T-helper 1 cell treated with Interleukin-12 subunit alpha and Interleukin-12 subunit beta and Interleukin-4 antibody, amounts not matched to agents 30 μg/mL and 1 μg/mL, for 36 hours (primary cell): Measurements from ENCODE around the gene PDS5B.
A peak's percentile ranks its signal among the peaks of the same experiment; 100 is the strongest.
"Not testable (repeated sequence)": the region's sequence is repeated elsewhere in the genome, so short reads cannot be mapped to it uniquely, and the experiment has no call there.

ENCODE experiments used
- H3K27ac Mint-ChIP-seq: one replicate; pipeline ENCODE4 v1.8.0; 2021; ENCODE audit warnings: mild to moderate bottlenecking, mixed read lengths
- H3K27me3 Mint-ChIP-seq: one replicate; pipeline ENCODE4 v1.8.0; 2021; ENCODE audit warnings: low read depth, mixed read lengths
- H3K36me3 Mint-ChIP-seq: one replicate; pipeline ENCODE4 v1.8.0; 2021; ENCODE audit warnings: low read depth, mixed read lengths
- H3K4me1 Mint-ChIP-seq: one replicate; pipeline ENCODE4 v1.8.0; 2021; ENCODE audit warnings: low read depth, mixed read lengths
- H3K4me3 Mint-ChIP-seq: one replicate; pipeline ENCODE4 v1.8.0; 2021; ENCODE audit warnings: mild to moderate bottlenecking, moderate library complexity, mixed read lengths
- H3K9me3 Mint-ChIP-seq: one replicate; pipeline ENCODE4 v1.8.0; 2021; ENCODE audit warnings: mixed read lengths

The PDS5B gene

GRCh38 chr13:32791545-32792172 lies 205.4 kb downstream of the PDS5B start:
- H3K27me3 Mint-ChIP-seq = no peaks in the 10 kb centered on the region
- peak overlapping the region; percentile 56 for H3K4me3 Mint-ChIP-seq
- H3K27ac Mint-ChIP-seq = peak overlapping the region; percentile 79

GRCh38 chr13:32796754-32797153 lies 210.5 kb downstream of the PDS5B start:
- no peak overlapping the region for H3K4me3 Mint-ChIP-seq
- peaks cover 4% of the 10 kb centered on the region for H3K9me3 Mint-ChIP-seq
- no peaks in the 10 kb centered on the region for H3K27me3 Mint-ChIP-seq
- H3K4me1 Mint-ChIP-seq = peaks cover 15% of the 10 kb centered on the region
- H3K36me3 Mint-ChIP-seq = peaks cover 6% of the 10 kb centered on the region
- no peak overlapping the region for H3K27ac Mint-ChIP-seq

More at GRCh38 chr13:32791545-32792172, 205.4 kb downstream of the PDS5B start:
- Mint-ChIP-seq H3K36me3 (peaks cover 5% of the 10 kb centered on the region), H3K4me1 (peaks cover 30% of the 10 kb centered on the region), H3K9me3 (no peaks in the 10 kb centered on the region)

- Mint-ChIP-seq H3K36me3 (peaks cover 4% of the 10 kb centered on the region), H3K4me1 (no peaks in the 10 kb centered on the region), H3K4me3 (no peak overlapping the region), H3K9me3 (peaks cover 4% of the 10 kb centered on the region), H3K27me3 (peaks cover 4% of the 10 kb centered on the region), H3K27ac (no peak overlapping the region)
These were observed 215.9 kb downstream of the PDS5B start for GRCh38 chr13:32802159-32802558.

GRCh38 chr13:32804673-32805230 lies 218.5 kb downstream of the PDS5B start:
- Mint-ChIP-seq H3K9me3 (peaks cover 12% of the 10 kb centered on the region), H3K27me3 (peaks cover 4% of the 10 kb centered on the region), H3K27ac (no peak overlapping the region), H3K4me3 (no peak overlapping the region), H3K4me1 (no peaks in the 10 kb centered on the region), H3K36me3 (peaks cover 2% of the 10 kb centered on the region)

- H3K36me3 Mint-ChIP-seq = no peaks in the 10 kb centered on the region
- peak overlapping the region; percentile 69 for H3K27ac Mint-ChIP-seq
- peaks cover 24% of the 10 kb centered on the region for H3K9me3 Mint-ChIP-seq
- peak overlapping the region; percentile 38 for H3K4me3 Mint-ChIP-seq
- peaks cover 7% of the 10 kb centered on the region for H3K27me3 Mint-ChIP-seq
- H3K4me1 Mint-ChIP-seq = peaks cover 12% of the 10 kb centered on the region
These were observed 225.1 kb downstream of the PDS5B start for GRCh38 chr13:32811297-32811800.

GRCh38 chr13:32821149-32821688 lies 235.0 kb downstream of the PDS5B start:
- Mint-ChIP-seq H3K9me3 (no peaks in the 10 kb centered on the region), H3K4me3 (no peak overlapping the region), H3K27me3 (no peaks in the 10 kb centered on the region), H3K36me3 (no peaks in the 10 kb centered on the region), H3K4me1 (no peaks in the 10 kb centered on the region), H3K27ac (no peak overlapping the region)

- H3K36me3 Mint-ChIP-seq = no peaks in the 10 kb centered on the region
- no peaks in the 10 kb centered on the region for H3K27me3 Mint-ChIP-seq
- no peak overlapping the region for H3K4me3 Mint-ChIP-seq
- no peaks in the 10 kb centered on the region for H3K4me1 Mint-ChIP-seq
- no peaks in the 10 kb centered on the region for H3K9me3 Mint-ChIP-seq
- no peak overlapping the region for H3K27ac Mint-ChIP-seq
These were observed 236.5 kb downstream of the PDS5B start for GRCh38 chr13:32822771-32823170.

- Mint-ChIP-seq H3K9me3 (no peaks in the 10 kb centered on the region), H3K36me3 (no peaks in the 10 kb centered on the region), H3K27ac (no peak overlapping the region), H3K4me1 (no peaks in the 10 kb centered on the region), H3K4me3 (no peak overlapping the region), H3K27me3 (no peaks in the 10 kb centered on the region)
These were observed 237.3 kb downstream of the PDS5B start for GRCh38 chr13:32823597-32823996.

GRCh38 chr13:32824061-32824460 lies 237.8 kb downstream of the PDS5B start:
- no peaks in the 10 kb centered on the region for H3K9me3 Mint-ChIP-seq
- H3K36me3 Mint-ChIP-seq = no peaks in the 10 kb centered on the region
- H3K27me3 Mint-ChIP-seq = no peaks in the 10 kb centered on the region
- no peak overlapping the region for H3K27ac Mint-ChIP-seq
- H3K4me3 Mint-ChIP-seq = no peak overlapping the region
- H3K4me1 Mint-ChIP-seq = peaks cover under 1% of the 10 kb centered on the region

GRCh38 chr13:32824675-32825074 lies 238.4 kb downstream of the PDS5B start:
- Mint-ChIP-seq H3K4me3 (no peak overlapping the region), H3K9me3 (no peaks in the 10 kb centered on the region), H3K4me1 (peaks cover 3% of the 10 kb centered on the region), H3K27ac (no peak overlapping the region), H3K27me3 (no peaks in the 10 kb centered on the region), H3K36me3 (no peaks in the 10 kb centered on the region)

GRCh38 chr13:32825481-32825880 lies 239.2 kb downstream of the PDS5B start:
- no peaks in the 10 kb centered on the region for H3K27me3 Mint-ChIP-seq
- no peak overlapping the region for H3K27ac Mint-ChIP-seq
- no peaks in the 10 kb centered on the region for H3K36me3 Mint-ChIP-seq
- H3K9me3 Mint-ChIP-seq = no peaks in the 10 kb centered on the region
- no peak overlapping the region for H3K4me3 Mint-ChIP-seq
- peaks cover 5% of the 10 kb centered on the region for H3K4me1 Mint-ChIP-seq

GRCh38 chr13:32826372-32826771 lies 240.1 kb downstream of the PDS5B start:
- H3K4me3 Mint-ChIP-seq, H3K36me3 Mint-ChIP-seq, H3K9me3 Mint-ChIP-seq, H3K27ac Mint-ChIP-seq, H3K27me3 Mint-ChIP-seq, H3K4me1 Mint-ChIP-seq: not testable (repeated sequence)
